ENCODE results near the gene CD2AP. TPM values are rescaled to one million over a fixed set of nuclear protein-coding genes. Genes with fewer than 3 reads are reported as not detected.

The CD2AP gene
- total RNA-seq, 1 experiment from 2014 or later = 20.6 TPM

- BruUV-seq (replicated peaks) = no TSS peak
- Histone ChIP-seq H3K27me3 (replicated peaks; ENCODE audit: insufficient read depth, low read depth, low read length, poor library complexity) (no peaks in the 10 kb centered on the region), H3K27ac (ENCODE audit: low read depth, low read length, poor library complexity, severe bottlenecking) (no peak overlapping the region), H3K4me3 (ENCODE audit: low read depth, low read length, poor library complexity, severe bottlenecking) (no peak overlapping the region), H3K9me3 (ENCODE audit: low read depth, low read length, poor library complexity, severe bottlenecking) (no peaks in the 10 kb centered on the region), H3K36me3 (ENCODE audit: insufficient read depth, low read length, poor library complexity, severe bottlenecking) (no peaks in the 10 kb centered on the region), H3K4me1 (ENCODE audit: insufficient read depth, low read length, poor library complexity, severe bottlenecking) (no peaks in the 10 kb centered on the region)
- ChIA-PET CTCF (no interaction called here), POLR2A (ENCODE audit: low non-redundant PET) (no interaction called here)
- no peak for TF ChIP-seq EZH2 (IDR thresholded peaks at IDR 0.05; ENCODE audit: borderline replicate concordance, low read depth, low read length, poor library complexity, severe bottlenecking)
- no peak for TF ChIP-seq CTCF (conservative IDR thresholded peaks at IDR 0.05; ENCODE audit: low read depth, low read length)
- intact Hi-C loops (cut with micrococcal nuclease; ENCODE audit: unreplicated experiment) = no loop called here
- no peak for DNase-seq (ENCODE audit: low spot score)
Measured at GRCh38 chr6:47471911-47472310, 5.7 kb upstream of the CD2AP start.

- intact Hi-C loops (cut with micrococcal nuclease; ENCODE audit: unreplicated experiment) = no loop called here
Measured at GRCh38 chr6:47473791-47474346, 3.7 kb upstream of the CD2AP start.

GRCh38 chr6:47475319-47475816 is 2.2 kb upstream of the CD2AP start:
- intact Hi-C loops (cut with micrococcal nuclease; ENCODE audit: unreplicated experiment) = no loop called here
- Histone ChIP-seq H3K9me3 (ENCODE audit: low read depth, low read length, poor library complexity, severe bottlenecking) (no peaks in the 10 kb centered on the region), H3K27me3 (replicated peaks; ENCODE audit: insufficient read depth, low read depth, low read length, poor library complexity) (no peaks in the 10 kb centered on the region), H3K4me1 (ENCODE audit: insufficient read depth, low read length, poor library complexity, severe bottlenecking) (peaks cover 9% of the 10 kb centered on the region), H3K27ac (ENCODE audit: low read depth, low read length, poor library complexity, severe bottlenecking) (no peak overlapping the region), H3K4me3 (ENCODE audit: low read depth, low read length, poor library complexity, severe bottlenecking) (no peak overlapping the region), H3K36me3 (ENCODE audit: insufficient read depth, low read length, poor library complexity, severe bottlenecking) (no peaks in the 10 kb centered on the region)
- TF ChIP-seq CTCF (conservative IDR thresholded peaks at IDR 0.05; ENCODE audit: low read depth, low read length) (no peak), EZH2 (IDR thresholded peaks at IDR 0.05; ENCODE audit: borderline replicate concordance, low read depth, low read length, poor library complexity, severe bottlenecking) (no peak)
- BruUV-seq (replicated peaks) = no TSS peak
- CTCF ChIA-PET = no interaction called here
- POLR2A ChIA-PET (ENCODE audit: low non-redundant PET) = no interaction called here
- DNase-seq (ENCODE audit: low spot score) = no peak

More at GRCh38 chr6:47473791-47474346, 3.7 kb upstream of the CD2AP start:
- Histone ChIP-seq H3K27me3 (replicated peaks; ENCODE audit: insufficient read depth, low read depth, low read length, poor library complexity) (no peaks in the 10 kb centered on the region), H3K4me3 (ENCODE audit: low read depth, low read length, poor library complexity, severe bottlenecking) (no peak overlapping the region), H3K9me3 (ENCODE audit: low read depth, low read length, poor library complexity, severe bottlenecking) (no peaks in the 10 kb centered on the region), H3K27ac (ENCODE audit: low read depth, low read length, poor library complexity, severe bottlenecking) (no peak overlapping the region), H3K36me3 (ENCODE audit: insufficient read depth, low read length, poor library complexity, severe bottlenecking) (no peaks in the 10 kb centered on the region), H3K4me1 (ENCODE audit: insufficient read depth, low read length, poor library complexity, severe bottlenecking) (no peaks in the 10 kb centered on the region)
- no peak for DNase-seq (ENCODE audit: low spot score)
- ChIA-PET POLR2A (ENCODE audit: low non-redundant PET) (interaction anchor here (0.6 kb wide), 1 partner anchor 434 kb away, joined by 8 read pairs; no protein-coding TSS in a partner anchor), CTCF (no interaction called here)
- no peak for TF ChIP-seq EZH2 (IDR thresholded peaks at IDR 0.05; ENCODE audit: borderline replicate concordance, low read depth, low read length, poor library complexity, severe bottlenecking)
- no peak for TF ChIP-seq CTCF (conservative IDR thresholded peaks at IDR 0.05; ENCODE audit: low read depth, low read length)
- BruUV-seq (replicated peaks) = no TSS peak

Data from A673 (cell line).